HS-5 (cell line): ENCODE data around the gene PATE3.
A peak's percentile ranks its signal among the peaks of the same experiment; 100 is the strongest.

ENCODE experiments used
- DNase-seq: peaks from one replicate; pipeline ENCODE4 v3.0.0-alpha.2; 2012; ENCODE audit warnings: low read depth

PATE3 gene, protein sequence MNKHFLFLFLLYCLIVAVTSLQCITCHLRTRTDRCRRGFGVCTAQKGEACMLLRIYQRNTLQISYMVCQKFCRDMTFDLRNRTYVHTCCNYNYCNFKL

GRCh38 chr11:125787827-125788226, at the start of gene PATE3:
TSS of gene PATE3 (plus strand) at chr11:125788127. CDS start at chr11:125788152, 25 bp downstream.
- DNase-seq = no peak

DNA sequence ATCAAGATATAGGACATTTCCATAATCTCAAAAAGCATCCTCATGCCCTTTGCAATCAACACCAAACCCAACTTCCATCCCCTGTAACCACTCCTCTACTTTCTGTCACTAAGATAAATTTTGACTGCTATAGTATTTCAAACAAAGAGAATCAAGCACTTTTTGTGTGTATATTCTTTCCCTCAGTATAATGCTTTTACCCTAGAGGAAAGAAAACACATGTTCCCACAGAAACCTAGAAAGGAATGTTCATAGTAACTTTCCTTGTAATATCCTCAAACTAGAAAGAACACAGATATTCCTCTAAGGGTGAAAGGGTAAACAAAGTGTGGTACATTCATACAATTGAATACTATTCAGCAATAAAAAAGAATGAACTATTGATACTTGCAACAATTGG, 47.3 kb upstream of the PATE3 start:
- DNase-seq = no peak

DNA sequence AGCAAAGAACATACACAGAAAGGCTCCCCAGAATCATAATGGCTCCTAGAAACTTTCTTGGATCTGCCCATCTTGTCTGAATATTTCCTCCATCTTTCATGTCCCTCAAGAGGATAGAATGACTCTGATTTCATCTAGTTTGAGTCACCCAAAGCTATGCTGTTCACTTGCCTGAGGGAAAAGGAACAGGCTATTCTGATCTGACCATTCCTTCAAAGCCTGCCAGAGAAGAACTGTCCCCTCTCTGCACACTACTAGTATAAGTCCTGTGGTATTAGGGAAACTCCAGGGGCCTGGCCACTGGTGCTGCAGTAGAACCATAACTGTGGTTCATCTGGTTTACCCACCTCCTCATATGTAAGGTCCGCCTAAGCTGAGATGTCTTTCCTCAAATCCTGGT, 44.2 kb upstream of the PATE3 start:
- no peak for DNase-seq

GRCh38 chr11:125745979-125746378, 41.9 kb upstream of the PATE3 start, which contains the start of gene PATE1:
TSS of gene PATE1 (plus strand) at chr11:125746279. CDS start at chr11:125746305, 26 bp downstream.
- DNase-seq = no peak

DNA sequence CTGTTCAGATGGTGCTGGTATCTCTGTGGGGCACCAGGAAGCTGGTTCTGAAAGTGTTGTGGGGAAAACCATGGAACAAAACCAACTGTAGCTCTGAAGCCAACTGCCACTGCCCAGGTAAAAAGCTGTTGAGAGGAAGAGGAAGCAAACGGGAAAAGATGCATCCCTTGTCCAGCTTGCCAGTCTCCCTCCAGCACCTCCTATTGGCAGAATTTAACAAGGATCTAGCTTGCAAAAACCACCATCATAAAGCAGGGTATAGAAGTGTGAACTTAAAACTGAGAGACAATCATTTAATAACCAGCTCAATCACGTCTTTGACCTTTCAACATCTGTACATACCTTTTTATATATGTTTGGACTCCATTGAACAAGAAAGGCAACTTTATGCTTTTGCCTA, 37.3 kb upstream of the PATE3 start:
- DNase-seq = no peak

GRCh38 chr11:125756050-125756449, 31.9 kb upstream of the PATE3 start:
- no peak for DNase-seq

DNA sequence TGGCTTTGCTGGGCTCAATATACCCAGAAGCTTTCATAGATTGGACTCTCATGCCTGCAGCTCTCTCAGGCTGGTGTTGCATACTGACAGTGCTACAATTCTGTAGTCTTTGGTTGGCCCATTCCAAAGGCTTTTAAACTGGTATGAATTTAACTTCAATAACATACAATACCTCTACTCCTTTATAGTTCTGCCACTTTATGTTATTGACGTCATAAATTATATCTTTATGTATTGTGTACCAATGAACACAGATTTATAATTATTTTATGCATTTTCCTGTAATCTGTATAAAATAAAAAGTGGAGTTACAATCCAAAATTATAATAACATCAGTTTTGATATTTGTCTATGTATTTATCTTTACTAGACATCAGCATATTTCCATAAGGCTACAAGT, 25.5 kb upstream of the PATE3 start:
- no peak for DNase-seq

DNA sequence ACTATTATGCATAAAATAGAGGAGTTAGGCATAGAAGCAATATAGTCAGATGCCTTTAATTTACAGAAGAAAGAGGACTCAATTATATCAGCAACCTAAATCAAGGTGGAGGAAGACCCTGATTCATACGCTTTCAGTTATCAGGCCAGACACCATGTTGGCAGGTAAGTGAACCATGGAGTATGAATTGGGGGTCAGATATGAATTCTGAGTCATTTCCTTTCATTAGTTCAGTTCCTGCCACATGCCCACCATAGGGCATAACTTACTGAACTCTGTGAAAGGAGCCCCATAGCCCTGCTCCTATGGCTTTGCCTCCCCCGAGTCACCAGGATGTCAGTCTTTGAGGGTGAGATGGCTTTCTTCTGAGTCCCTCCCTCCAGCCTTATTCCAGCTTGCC, 24.4 kb upstream of the PATE3 start:
- DNase-seq = no peak

GRCh38 chr11:125766251-125766650, 21.7 kb upstream of the PATE3 start:
- no peak for DNase-seq

DNA sequence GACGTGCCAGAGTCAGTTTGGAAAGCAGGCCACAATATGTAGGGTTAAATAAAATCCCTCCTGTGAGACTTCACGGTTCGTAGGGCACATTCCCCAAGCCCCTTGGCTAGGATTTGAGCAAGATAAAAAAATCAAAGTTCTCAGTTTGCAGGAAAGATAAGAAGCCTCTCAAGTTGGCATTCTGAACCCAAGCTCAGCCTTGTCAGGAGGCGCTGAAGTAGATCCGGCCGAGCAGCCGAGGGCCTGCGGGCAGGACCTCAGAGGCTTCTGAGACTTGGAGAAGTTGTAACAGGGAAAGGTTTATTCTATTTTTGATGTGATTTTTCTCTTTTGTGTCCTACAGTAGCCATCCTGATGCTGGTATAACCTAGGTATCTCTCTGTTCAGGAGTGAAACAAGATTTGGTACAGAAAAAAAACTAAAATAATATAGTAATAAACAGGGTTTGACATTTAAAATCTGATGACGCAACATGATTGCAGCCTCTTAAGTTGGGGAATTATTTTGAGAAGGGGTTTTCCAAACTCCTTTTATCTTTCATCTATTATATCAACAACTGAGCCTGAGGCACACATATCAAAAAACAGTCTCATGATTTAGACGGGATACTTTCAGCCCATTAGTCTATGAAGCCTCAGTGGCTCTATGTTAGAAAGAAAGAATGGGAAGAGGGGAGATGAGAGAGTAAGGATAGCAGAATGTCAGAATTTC, 19.4 kb upstream of the PATE3 start:
- DNase-seq = no peak

DNA sequence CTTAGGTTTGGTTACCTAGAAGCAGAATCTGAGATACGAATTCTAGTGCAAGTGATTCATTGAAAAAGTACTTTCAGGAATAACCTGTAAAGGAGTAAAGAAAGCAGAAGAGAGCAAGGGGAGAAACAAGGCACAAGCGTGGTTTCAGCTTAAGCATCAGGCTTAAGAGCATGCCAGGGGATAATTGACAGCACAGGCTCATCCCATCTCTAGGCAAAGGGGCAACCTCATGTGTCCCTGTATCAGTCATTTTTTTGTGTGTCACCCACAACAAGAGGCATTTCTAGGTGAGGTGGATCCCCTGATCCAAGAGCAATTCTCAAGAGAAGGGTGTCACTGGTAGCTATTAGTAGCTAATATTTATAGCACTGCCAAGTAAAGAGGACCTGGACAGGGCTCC, 17.3 kb upstream of the PATE3 start:
- no peak for DNase-seq

- DNase-seq = peak; percentile 16
Observed at GRCh38 chr11:125772834-125773505, 15.0 kb upstream of the PATE3 start.

- no peak for DNase-seq
Observed at GRCh38 chr11:125773516-125773915, 14.4 kb upstream of the PATE3 start.

- DNase-seq = peak; percentile 20
Observed at GRCh38 chr11:125777309-125777708, 10.6 kb upstream of the PATE3 start.

- no peak for DNase-seq
Observed at GRCh38 chr11:125778728-125779127, 9.2 kb upstream of the PATE3 start, which contains the start of gene PATE2. TSS of gene PATE2 (minus strand) at chr11:125778828. CDS start at chr11:125778773, 55 bp downstream.

DNA sequence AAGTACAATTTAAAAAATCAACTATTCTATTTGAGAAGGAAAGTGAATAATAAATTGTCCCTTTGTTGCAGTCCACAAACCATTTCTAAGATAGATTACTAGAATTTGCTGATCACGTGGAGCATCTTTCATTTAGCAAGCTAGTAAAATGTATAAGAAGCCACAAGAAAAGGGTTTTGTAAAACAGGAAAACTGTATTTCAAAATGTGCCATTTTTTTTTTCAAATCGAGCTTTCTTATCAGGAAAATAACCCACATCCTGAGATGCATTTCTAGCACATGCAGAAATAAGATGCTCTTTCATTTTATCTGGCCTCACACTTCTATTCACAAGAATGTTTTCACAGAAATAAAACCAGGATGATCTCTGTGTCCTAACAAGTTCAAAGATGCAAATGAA, 3.2 kb upstream of the PATE3 start:
- no peak for DNase-seq

DNA sequence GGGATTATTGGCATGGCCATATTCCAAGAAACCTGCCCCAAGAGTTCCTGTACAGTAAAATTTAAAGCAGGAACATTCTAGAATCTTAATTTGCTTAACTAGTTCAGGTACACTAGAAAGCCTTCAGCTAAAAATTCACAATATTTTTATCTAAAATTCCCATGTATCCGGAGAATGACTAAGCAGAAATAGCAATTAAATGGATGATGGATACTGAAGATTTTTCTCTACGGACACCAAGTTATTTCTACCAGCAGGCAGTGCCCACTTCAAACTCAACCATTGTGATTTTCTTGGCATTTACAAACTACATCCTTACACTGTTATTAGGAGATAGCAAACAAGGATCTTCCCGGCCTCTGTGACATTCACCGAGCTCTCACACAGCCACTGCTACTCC, 2.9 kb downstream of the PATE3 start:
- DNase-seq = no peak

- no peak for DNase-seq
Observed at GRCh38 chr11:125797641-125798040, 9.7 kb downstream of the PATE3 start.

GRCh38 chr11:125799808-125800207, 11.9 kb downstream of the PATE3 start:
- no peak for DNase-seq

- no peak for DNase-seq
Observed at GRCh38 chr11:125802387-125802786, 14.5 kb downstream of the PATE3 start.

- no peak for DNase-seq
Observed at GRCh38 chr11:125807909-125808308, 20.0 kb downstream of the PATE3 start.

- DNase-seq = no peak
Observed at GRCh38 chr11:125833016-125833415, 45.1 kb downstream of the PATE3 start, which contains the start of gene PATE4. TSS of gene PATE4 (plus strand) at chr11:125833316. CDS start at chr11:125833360, 44 bp downstream.

GRCh38 chr11:125835748-125836147, 47.8 kb downstream of the PATE3 start:
- no peak for DNase-seq
